ENCODE measurements around the gene IFNAR2. TPM values are rescaled to one million over a fixed set of nuclear protein-coding genes. Genes with fewer than 3 reads are reported as not detected.

The IFNAR2 gene
- total RNA-seq, 1 donor from 2014 or later = 32.4 TPM

GRCh38 chr21:33229099-33229783 is 497 bp upstream of the IFNAR2 start:
- ATAC-seq = no peak
- peaks cover 24% of the 10 kb centered on the region for H3K4me1 ChIP-seq
- intact Hi-C loops (cut with DNase I) = no loop called here
- no peak overlapping the region for H3K27ac ChIP-seq
- no peak for TF ChIP-seq CTCF (IDR thresholded peaks at IDR 0.05)
- no peaks in the 10 kb centered on the region for H3K36me3 ChIP-seq
- H3K9me3 ChIP-seq = no peaks in the 10 kb centered on the region
- no peak for DNase-seq
- H3K4me3 ChIP-seq = peak overlapping the region; percentile 93
- no peaks in the 10 kb centered on the region for H3K27me3 ChIP-seq

GRCh38 chr21:33230545-33231324 is 997 bp downstream of the IFNAR2 start:
- DNase-seq (peak; percentile 76), ATAC-seq (peak; percentile 63)
- H3K36me3 ChIP-seq = no peaks in the 10 kb centered on the region
- no peaks in the 10 kb centered on the region for H3K27me3 ChIP-seq
- H3K4me1 ChIP-seq = peaks cover 24% of the 10 kb centered on the region
- peak overlapping the region; percentile 93 for H3K4me3 ChIP-seq
- intact Hi-C loops (cut with DNase I) = no loop called here
- peak overlapping the region; percentile 99 for H3K27ac ChIP-seq
- no peaks in the 10 kb centered on the region for H3K9me3 ChIP-seq
- peak; percentile 25 for TF ChIP-seq CTCF (IDR thresholded peaks at IDR 0.05)

GRCh38 chr21:33231526-33231925 is 1.8 kb downstream of the IFNAR2 start:
- no peak for TF ChIP-seq CTCF (IDR thresholded peaks at IDR 0.05)
- Histone ChIP-seq H3K36me3 (no peaks in the 10 kb centered on the region), H3K4me1 (peaks cover 28% of the 10 kb centered on the region), H3K4me3 (peak overlapping the region; percentile 93), H3K27me3 (no peaks in the 10 kb centered on the region), H3K27ac (no peak overlapping the region), H3K9me3 (no peaks in the 10 kb centered on the region)
- ATAC-seq (no peak), DNase-seq (no peak)
- intact Hi-C loops (cut with DNase I) = no loop called here

GRCh38 chr21:33232291-33233034 is 2.7 kb downstream of the IFNAR2 start:
- peaks cover 28% of the 10 kb centered on the region for H3K4me1 ChIP-seq
- H3K27me3 ChIP-seq = no peaks in the 10 kb centered on the region
- no peak for TF ChIP-seq CTCF (IDR thresholded peaks at IDR 0.05)
- H3K36me3 ChIP-seq = no peaks in the 10 kb centered on the region
- no peaks in the 10 kb centered on the region for H3K9me3 ChIP-seq
- peak overlapping the region; percentile 93 for H3K4me3 ChIP-seq
- ATAC-seq (no peak), DNase-seq (no peak)
- no peak overlapping the region for H3K27ac ChIP-seq
- intact Hi-C loops (cut with DNase I) = no loop called here

- Histone ChIP-seq H3K27me3 (no peaks in the 10 kb centered on the region), H3K27ac (no peak overlapping the region), H3K9me3 (no peaks in the 10 kb centered on the region), H3K4me3 (no peak overlapping the region), H3K36me3 (no peaks in the 10 kb centered on the region), H3K4me1 (peaks cover 21% of the 10 kb centered on the region)
- ATAC-seq (no peak), DNase-seq (no peak)
- no peak for TF ChIP-seq CTCF (IDR thresholded peaks at IDR 0.05)
- intact Hi-C loops (cut with DNase I) = no loop called here
Observed at GRCh38 chr21:33234635-33235520, 5.1 kb downstream of the IFNAR2 start.
